Effector CD8-positive, alpha-beta T cell (primary cell): ENCODE measurements around the gene OR51T1.
"Not testable (repeated sequence)": the region's sequence is repeated elsewhere in the genome, so short reads cannot be mapped to it uniquely, and the experiment has no call there.

Source experiments
- DNase-seq: peaks from one replicate; lab custom pipeline; 2025; lab: John Stamatoyannopoulos, UW
- total RNA-seq, 4 experiments: gene quantifications; one replicate each; lab custom pipeline; 2026; lab: John Stamatoyannopoulos, UW

Gene OR51T1, protein sequence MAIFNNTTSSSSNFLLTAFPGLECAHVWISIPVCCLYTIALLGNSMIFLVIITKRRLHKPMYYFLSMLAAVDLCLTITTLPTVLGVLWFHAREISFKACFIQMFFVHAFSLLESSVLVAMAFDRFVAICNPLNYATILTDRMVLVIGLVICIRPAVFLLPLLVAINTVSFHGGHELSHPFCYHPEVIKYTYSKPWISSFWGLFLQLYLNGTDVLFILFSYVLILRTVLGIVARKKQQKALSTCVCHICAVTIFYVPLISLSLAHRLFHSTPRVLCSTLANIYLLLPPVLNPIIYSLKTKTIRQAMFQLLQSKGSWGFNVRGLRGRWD
- total RNA-seq, result 0 reads per million in 4 experiments

DNA sequence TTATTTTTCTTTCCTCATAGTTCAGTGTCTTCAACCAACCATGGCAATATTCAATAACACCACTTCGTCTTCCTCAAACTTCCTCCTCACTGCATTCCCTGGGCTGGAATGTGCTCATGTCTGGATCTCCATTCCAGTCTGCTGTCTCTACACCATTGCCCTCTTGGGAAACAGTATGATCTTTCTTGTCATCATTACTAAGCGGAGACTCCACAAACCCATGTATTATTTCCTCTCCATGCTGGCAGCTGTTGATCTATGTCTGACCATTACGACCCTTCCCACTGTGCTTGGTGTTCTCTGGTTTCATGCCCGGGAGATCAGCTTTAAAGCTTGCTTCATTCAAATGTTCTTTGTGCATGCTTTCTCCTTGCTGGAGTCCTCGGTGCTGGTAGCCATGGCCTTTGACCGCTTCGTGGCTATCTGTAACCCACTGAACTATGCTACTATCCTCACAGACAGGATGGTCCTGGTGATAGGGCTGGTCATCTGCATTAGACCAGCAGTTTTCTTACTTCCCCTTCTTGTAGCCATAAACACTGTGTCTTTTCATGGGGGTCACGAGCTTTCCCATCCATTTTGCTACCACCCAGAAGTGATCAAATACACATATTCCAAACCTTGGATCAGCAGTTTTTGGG is at the start of gene OR51T1:
Gene OR51T1, plus strand, starts transcription at position 41 of the 641 bp plus-strand sequence. Its CDS starts 0 bp downstream, at position 41.
- no peak for DNase-seq

DNA sequence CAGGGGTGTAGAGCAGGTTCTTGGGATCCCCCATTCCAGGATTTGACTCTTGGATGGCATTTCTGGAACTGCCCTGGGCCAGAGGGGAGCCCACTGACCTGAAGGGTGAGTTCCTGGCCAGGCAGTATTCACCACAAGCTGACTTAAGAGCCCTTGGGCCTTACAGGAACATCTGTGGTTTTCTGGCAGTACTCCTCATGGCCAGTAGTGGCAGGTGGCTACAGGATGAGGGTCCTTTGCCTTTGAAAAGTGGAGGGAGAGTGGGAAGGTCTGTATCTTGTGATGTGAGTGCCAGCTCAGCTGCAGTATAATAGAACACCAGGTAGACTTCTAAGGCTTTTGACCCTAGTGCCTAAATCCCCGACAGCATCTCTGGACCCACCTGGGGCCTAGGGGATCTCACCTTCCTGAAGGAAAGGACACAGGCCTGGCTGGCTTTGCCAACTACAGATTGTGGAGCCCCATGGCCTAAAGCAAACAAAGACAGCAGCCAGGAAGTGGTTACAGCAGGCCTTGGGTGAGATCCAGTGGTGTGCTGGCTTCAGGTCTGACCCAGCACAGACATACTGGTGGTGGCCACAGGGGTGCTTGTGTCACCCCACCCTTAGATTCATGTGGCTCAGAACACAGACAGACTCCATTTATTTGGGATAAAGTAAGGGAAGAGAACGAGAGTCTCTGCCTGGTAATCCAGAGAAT is 41.7 kb upstream of the OR51T1 start:
- no peak for DNase-seq

DNA sequence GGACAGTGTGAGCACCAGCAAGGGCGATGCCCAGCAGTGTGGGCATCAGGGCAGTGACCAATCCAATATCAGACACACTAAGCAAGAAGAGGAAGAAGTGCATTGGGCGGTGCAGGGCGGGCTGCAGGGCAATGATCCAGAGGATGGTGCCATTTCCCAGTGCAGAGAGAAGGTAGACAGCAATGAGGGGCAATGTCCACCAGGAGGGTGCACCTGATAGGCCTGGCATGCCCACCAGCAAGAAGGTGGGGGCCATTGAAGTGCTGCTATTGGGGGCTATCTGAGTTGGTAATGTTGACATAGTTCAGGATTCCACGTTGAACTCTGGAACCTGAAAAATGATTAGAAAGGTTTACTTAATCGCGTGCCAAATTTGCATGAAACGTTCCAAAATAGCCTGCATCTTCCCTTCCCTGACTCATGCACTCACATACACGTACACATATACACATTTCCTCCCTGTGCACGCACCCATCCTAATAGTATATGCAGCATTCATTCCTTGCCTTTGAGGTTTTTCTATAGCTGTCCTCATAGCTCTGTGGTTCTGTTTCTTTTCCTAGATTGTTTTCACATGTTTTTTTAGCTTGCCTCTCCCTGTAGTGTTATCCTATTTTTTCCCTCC is 32.7 kb upstream of the OR51T1 start, which contains the start of gene OR51S1:
Gene OR51S1, minus strand, starts transcription at position 301 of the 625 bp plus-strand sequence. Its CDS starts 0 bp downstream, at position 301.
- no peak for DNase-seq

DNA sequence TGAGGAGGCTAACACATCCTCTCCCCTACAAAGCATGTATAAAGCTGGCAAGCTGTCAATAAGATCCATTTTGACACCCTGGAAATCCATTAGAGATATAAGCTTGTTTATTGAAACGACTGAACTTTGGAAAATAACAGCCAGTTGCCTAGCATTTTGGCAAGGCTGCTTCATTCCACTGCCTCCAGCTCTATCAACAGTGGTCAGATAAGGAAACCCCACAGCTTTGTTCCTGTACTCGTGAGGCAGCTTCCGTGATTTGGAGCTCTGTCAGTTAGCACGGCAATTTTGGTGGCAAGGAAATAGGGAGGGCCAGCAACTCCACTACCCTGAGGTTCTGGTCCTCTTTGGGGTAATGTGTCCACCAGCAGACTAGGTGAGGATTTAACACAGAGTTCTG is 30.7 kb upstream of the OR51T1 start:
- no peak for DNase-seq

DNA sequence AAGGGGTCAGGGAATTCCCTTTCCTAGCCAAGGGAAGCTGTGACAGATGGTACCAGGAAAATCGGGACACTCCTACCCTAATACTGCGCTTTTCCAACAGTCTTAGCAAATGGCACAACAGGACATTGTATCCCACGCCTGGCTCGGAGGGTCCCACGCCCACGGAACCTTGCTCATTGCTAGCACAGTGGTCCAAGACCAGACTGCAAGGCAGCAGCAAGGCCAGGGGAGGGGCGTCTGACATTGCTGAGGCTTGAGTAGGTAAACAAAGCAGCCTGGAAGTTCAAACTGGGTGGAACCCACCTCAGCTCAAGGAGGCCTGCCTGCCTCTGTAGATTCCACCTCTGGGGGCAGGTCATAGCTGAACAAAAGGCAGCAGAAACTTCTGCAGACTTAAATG is 27.4 kb upstream of the OR51T1 start:
- not testable (repeated sequence) for DNase-seq

DNA sequence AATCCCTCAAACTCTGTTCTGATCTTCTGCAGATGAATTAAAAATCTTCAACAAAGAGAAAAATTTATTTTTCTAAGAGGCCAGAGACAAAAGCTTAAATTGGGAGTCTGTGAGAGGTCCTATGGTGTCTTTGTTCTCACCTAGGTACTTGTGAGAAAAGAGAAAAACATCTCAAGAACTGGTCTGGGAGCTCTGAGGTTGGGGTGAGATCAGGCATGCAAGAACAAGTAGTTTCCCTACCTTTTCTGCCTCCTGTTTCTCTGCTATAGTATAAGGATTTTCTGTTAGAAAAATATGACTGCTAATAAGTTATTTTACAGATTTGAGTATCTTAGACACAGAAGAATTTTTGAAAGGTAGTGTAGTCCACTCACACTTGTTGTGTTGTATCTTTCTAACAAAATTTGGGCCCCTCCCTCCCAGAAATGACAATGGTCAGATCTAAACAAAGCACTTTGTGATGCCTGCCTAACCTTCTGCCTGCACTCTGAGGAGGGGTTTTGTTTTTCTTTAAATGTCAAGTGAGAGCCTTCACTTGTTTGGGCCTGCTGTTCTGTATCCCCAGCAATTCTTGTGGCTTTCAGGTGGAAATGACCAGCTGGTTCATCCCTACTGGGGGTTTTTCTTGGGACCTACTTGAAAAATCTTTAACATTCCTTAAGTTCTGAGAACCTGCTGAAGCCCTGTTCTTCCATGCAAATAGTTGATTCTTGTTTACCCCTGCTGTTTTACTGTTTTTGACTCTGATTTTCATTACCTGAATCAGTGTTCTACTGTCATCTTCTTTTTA is 19.1 kb upstream of the OR51T1 start:
- no peak for DNase-seq

DNA sequence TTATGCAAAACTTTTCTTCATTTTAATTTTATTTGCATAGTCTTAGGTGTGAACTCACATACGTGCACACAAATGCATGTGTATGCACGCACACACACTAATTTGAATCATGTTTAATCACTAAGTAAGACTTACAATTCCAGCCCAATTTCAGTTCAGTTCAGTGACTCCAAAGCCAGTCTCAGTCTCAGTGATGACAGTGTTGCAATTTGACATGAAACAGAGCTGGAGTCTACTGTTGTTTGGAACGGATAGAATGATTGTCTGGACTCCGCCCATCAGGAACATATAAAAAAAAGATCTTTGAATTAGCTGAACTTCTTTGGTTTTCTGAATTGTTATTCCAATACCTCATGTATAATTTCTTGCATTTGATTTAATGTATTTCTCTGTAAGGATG is 17.8 kb upstream of the OR51T1 start:
- no peak for DNase-seq

DNA sequence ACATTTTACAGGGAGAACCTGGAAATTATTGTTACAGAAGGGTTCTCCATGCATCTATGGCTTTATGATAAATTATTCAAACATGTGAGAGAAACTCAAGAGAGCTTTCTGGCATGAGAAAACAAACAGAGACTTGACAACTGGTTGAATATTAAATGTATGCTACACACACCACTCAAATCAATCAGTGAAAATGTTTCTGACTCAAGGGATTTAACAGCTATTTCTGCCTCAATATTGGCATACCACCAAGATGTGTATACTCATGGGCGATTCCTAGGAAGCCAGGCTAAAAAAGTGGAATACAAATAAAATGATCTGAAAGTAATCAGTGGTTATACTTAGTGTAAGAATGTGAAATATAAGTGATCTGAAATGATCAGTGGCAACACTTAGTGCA is 15.8 kb upstream of the OR51T1 start:
- no peak for DNase-seq

DNA sequence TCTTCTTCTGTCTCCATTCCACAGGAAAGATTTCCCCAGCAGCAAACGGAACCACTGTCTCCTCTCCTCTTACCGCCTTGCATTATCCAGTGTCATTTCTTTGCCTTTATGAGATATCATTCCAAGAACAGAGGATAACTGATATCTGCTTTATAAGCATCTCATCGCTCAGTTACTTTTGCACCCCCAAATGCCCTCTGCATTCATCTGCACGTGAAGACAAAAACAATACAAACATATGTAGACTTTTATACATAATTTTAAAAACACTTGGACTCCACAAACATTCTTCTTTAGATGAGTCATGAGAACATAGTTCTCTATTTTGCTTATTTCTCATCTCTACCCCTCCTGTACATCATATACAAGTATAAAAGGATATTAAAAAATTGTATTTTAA is 512 bp upstream of the OR51T1 start:
- no peak for DNase-seq

DNA sequence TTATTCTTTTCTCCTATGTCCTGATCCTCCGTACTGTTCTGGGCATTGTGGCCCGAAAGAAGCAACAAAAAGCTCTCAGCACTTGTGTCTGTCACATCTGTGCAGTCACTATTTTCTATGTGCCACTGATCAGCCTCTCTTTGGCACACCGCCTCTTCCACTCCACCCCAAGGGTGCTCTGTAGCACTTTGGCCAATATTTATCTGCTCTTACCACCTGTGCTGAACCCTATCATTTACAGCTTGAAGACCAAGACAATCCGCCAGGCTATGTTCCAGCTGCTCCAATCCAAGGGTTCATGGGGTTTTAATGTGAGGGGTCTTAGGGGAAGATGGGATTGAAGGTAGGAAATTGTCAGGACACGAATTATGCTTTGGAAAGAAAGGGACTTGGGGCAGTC is 843 bp downstream of the OR51T1 start:
- no peak for DNase-seq

DNA sequence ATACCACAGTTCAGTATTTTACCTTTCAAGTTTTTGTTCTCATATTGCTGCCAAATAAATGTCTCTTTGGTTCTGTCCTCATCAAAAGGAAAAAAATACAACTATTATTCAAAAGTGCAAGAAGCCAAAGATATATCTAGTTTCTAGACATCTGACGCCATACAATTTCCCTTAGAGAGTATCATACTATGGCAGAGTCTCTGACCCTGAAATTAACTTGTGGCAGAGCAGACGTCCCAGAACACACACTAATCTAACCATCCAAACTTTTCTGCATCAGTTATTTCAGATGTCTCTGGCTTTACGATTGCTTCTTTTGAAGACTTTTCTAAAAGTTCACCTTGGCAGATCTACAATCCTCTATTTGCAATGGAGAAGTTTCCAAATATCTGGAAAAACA is 2.7 kb downstream of the OR51T1 start:
- no peak for DNase-seq

DNA sequence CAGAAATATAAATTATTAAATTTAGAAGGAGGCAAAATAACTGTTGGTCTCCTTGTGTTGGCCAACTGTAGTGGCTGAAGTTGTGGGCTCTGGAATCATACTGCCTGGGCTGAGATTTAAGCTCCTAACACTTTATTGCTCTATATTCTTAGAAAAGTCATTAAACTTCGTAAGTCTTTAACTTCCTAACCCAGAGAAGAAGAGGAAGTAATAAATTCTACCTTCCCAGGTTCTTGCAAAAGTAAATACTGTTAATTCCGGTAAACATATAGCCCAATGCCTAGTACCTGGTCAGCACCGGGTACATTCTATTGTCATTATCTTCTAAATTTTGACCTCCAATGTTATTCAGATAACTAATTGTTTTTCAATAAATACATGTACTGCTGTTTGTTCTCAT is 4.5 kb downstream of the OR51T1 start:
- DNase-seq, result no peak

DNA sequence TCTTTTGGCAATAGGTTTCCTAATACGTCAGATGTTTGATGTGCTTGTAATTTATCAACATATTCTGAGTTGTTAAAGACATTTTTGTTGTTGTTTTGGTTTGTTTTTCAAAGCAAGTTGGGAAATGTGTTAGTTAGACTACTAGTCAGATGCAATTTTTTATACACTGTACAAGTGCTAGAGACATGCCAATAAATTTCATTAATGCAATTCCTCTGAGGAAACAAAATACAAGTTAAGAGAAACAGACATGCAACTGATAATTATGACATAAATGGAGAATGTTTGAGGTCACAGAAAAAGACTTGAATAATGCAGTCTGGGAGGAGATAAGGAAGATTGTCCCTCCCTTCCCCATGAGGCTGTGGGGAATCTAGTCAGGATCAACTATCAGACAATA is 5.9 kb downstream of the OR51T1 start:
- DNase-seq, result no peak

DNA sequence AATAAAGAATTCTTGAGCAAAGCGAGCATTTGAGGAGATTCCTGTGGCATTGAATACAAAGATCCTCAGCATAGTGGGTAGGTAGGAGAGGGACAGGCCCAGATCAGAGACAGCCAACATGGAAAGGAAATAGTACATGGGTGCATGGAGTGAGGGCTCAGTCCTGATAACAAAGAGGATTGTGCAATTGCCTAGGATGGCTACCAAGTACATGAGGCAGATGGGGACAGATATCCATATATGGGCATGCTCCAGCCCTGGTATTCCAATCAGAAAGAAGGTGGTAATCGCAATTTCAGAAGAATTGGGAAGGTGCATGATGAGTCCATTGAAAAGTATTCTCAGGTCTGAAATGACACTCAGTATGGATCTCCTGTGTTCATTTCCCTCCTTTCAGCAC is 8.6 kb downstream of the OR51T1 start:
- no peak for DNase-seq

DNA sequence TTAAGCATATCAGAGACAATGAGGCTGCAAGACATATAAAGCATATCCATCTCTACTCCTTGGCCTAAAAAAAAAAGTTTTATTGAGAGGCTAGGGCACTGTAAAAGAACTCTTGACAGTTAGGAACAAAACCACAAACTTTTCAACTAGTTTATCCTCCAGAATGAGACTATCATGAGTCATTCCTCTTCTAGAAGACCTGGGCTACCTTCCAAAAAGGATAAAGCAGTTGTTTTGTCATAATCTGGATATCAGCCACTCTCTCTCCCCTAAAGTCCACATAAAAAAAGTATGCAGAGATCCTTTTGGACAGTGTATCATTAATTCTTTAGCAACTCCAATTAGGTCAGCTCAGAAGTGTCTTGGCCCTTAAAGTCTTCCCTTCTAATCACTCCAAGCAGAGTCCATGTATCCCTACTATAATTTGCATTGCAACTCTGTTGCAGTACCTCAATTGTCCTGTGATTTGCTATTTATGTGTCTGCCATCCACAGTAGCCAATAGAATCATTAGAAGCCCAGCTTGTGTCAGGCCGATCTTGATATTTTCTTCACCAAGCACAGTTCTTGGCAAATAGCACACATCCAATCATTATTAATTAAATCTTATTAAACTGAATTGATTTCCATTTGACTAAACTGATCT is 10.4 kb downstream of the OR51T1 start:
- DNase-seq, result no peak

DNA sequence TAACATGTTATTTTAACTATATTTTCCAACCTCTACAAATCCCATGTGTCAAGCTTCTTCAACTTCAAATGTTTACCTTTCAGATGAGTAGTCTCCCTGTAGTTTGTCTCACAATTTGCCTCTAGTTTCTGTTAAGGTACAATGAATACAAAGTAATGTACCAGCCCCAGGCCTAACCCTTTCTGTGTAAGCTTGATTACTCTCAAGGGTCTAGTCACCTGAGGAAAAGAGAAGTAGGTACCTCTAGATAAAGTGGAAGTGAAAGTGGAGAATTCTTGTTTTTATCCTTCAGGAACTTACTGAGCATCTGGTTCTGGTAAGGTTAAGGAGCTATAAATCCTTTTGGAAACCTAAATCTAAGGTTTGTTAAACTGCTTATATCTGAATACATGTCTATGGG is 21.8 kb downstream of the OR51T1 start, which contains the start of gene OR51A7:
Gene OR51A7, plus strand, starts transcription at position 300 of the 400 bp plus-strand sequence. CDS start 3,587 bp downstream, outside the sequence.
- DNase-seq, result no peak

DNA sequence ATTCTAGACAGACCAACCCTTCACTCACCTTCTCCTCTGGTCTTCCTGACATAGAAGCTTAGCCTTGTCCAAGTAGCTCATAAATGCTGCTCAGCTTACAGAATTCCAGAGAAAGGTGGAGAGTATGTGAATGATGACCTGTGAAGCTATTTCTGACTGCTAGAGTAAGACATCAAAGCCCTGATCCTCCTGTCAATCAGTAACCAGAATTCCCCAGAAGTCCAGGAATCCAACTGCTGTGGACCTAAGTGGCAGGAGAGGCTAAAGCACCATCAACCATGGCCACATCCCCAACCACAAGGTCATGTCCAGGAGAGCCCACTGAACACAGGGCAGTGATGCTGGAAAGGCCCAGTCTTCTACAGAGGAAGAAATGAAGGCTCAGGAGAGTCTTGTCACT is 34.9 kb downstream of the OR51T1 start:
- no peak for DNase-seq

DNA sequence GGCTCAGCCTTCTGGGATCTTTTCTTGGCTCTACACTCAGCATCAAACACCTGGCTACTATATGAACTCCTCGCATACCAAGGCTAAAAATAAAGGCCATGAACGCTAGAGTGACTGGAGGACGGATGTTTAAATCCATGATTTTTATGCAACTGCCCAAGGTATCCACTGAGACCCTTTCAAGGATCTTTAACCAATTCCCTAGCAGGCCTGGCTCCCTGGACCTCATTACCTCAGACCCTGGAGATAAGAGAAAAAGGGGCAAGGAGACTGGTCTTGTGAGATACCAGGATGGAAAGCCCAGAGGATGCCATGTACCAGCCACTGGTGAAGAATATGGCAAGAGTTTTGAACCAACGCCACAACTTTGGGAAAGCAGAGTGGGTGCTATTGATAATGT is 37.5 kb downstream of the OR51T1 start, which contains the start of gene OR51G2:
Gene OR51G2, minus strand, starts transcription at position 101 of the 400 bp plus-strand sequence. CDS start 3,687 bp downstream, outside the sequence.
- DNase-seq, result no peak

DNA sequence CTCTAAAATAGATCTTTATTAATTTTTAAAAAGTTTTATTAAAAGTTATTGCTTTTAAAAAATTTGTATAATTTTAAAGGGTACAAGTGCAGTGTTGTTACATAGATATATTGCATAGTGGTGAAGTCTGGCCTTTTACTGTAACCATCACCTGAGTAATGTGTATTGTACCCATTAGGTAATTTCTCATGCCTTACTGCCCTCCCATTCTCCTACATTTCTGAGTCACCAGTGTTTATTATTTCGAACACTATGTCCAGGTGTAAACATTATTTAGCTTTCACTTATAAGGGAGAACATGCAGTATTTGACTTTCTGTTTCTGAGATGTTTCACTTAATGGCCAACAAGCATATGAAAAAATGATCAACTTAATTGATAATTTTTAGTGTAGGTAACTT is 40.1 kb downstream of the OR51T1 start:
- DNase-seq, result no peak

DNA sequence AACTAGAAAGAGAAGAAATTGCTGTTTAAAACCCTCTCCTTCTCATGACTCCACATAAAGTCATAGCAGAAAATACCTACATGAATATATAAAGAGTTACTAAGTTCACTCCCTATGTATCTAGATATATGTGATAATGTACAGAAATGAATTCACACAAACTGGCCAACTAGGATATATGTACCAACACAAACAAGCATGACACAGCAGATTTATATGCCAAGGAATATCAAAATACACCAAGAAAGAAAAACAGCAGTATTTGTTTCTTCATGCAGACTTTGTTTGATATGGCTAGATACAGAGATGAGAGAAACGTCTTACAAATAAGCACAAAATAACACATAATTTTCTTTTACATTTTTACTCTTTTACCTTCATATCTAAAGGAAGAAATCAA is 40.6 kb downstream of the OR51T1 start:
- no peak for DNase-seq

DNA sequence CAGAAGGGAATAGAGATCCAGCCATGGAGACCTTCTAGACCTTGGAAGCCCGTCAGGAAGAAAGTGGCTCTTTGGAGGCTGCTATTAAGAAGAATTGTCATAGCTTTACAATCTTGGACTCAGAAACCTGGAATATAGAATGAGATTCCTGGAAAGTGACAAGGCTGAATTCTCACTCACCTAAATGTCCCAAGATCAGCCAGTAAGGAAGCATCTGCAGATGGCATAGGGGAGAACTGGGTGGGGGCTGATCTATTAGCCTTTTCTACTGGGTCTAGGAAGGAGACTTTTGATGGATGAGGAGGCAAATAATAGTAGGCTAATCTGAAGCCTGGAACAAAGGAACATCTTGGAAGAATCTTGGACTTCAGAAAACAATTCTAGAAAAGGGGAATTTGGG is 42.5 kb downstream of the OR51T1 start, which contains the start of gene OR51G1:
Gene OR51G1, minus strand, starts transcription at position 101 of the 400 bp plus-strand sequence. Its CDS starts 0 bp downstream, at position 101.
- DNase-seq, result no peak
